GM18870 (cell line): ENCODE measurements around the gene CCDC50.

ENCODE experiments used
- ATAC-seq: cut with Tn5 transposase; IDR thresholded peaks from one replicate; pipeline ENCODE4 v1.9.1; 2021; ENCODE audit warnings: moderate library complexity; ENCODE audit not compliant: unreplicated experiment

Gene CCDC50

GRCh38 chr3:191345334-191345733, 16.1 kb downstream of the CCDC50 start:
- no peak for ATAC-seq

- ATAC-seq: no peak
These were observed 18.0 kb downstream of the CCDC50 start for GRCh38 chr3:191347228-191347627.

- ATAC-seq: peak; percentile 38
These were observed 18.9 kb downstream of the CCDC50 start for GRCh38 chr3:191348098-191348497.

- no peak for ATAC-seq
These were observed 21.3 kb downstream of the CCDC50 start for GRCh38 chr3:191350396-191351090.

- ATAC-seq: no peak
These were observed 22.8 kb downstream of the CCDC50 start for GRCh38 chr3:191352014-191352413.

- ATAC-seq: peak; percentile 34
These were observed 24.0 kb downstream of the CCDC50 start for GRCh38 chr3:191353022-191353777.

- peak; percentile 91 for ATAC-seq
These were observed 26.2 kb downstream of the CCDC50 start for GRCh38 chr3:191355406-191355805.

- no peak for ATAC-seq
These were observed 27.6 kb downstream of the CCDC50 start for GRCh38 chr3:191356631-191357439.

GRCh38 chr3:191357909-191358308, 28.7 kb downstream of the CCDC50 start:
- no peak for ATAC-seq

GRCh38 chr3:191358929-191359328, 29.7 kb downstream of the CCDC50 start:
- peak; percentile 30 for ATAC-seq

- no peak for ATAC-seq
These were observed 31.4 kb downstream of the CCDC50 start for GRCh38 chr3:191360620-191361019.

- no peak for ATAC-seq
These were observed 32.3 kb downstream of the CCDC50 start for GRCh38 chr3:191361456-191361855.

- no peak for ATAC-seq
These were observed 32.8 kb downstream of the CCDC50 start for GRCh38 chr3:191362037-191362436.

GRCh38 chr3:191362524-191363090, 33.4 kb downstream of the CCDC50 start:
- no peak for ATAC-seq

- ATAC-seq: no peak
These were observed 34.0 kb downstream of the CCDC50 start for GRCh38 chr3:191363221-191363620.

- no peak for ATAC-seq
These were observed 37.5 kb downstream of the CCDC50 start for GRCh38 chr3:191366675-191367074.

GRCh38 chr3:191368755-191369615, 39.8 kb downstream of the CCDC50 start:
- ATAC-seq: no peak

- no peak for ATAC-seq
These were observed 40.4 kb downstream of the CCDC50 start for GRCh38 chr3:191369616-191370010.

- ATAC-seq: no peak
These were observed 42.9 kb downstream of the CCDC50 start for GRCh38 chr3:191372122-191372521.

- ATAC-seq: no peak
These were observed 44.1 kb downstream of the CCDC50 start for GRCh38 chr3:191373327-191373726.
